Liver (tissue), 9 donors: ENCODE measurements around the gene CSF3R. TPM values are rescaled to one million over a fixed set of nuclear protein-coding genes. Genes with fewer than 3 reads are reported as not detected.

ENCODE experiments used
- DNase-seq: peaks from one replicate; pipeline ENCODE4 v3.0.0-alpha.2; 2017; ENCODE audit warnings: low spot score
- H3K27ac ChIP-seq, 2 donors: one replicate each; pipeline ENCODE4 v1.7.0; 2013; ENCODE audit warnings: inconsistent platforms in 2 of 2, low read length in 2 of 2, control low read depth in 1 of 2, low read depth in 1 of 2, mild to moderate bottlenecking in 1 of 2
- H3K27me3 ChIP-seq, 4 donors: one replicate each; pipeline versions ENCODE4 v1.6.1 to v1.7.0; 2013; ENCODE audit warnings: low read length in 3 of 4, inconsistent platforms in 1 of 4, mild to moderate bottlenecking in 1 of 4, moderate library complexity in 1 of 4; ENCODE audit not compliant: control insufficient read depth in 4 of 4, insufficient read depth in 4 of 4
- H3K36me3 ChIP-seq, 4 donors: one replicate each; pipeline versions ENCODE4 v1.6.1 to v1.7.0; 2013; ENCODE audit warnings: low read length in 3 of 4, mild to moderate bottlenecking in 3 of 4, low read depth in 1 of 4, moderate library complexity in 1 of 4; ENCODE audit not compliant: control insufficient read depth in 4 of 4, insufficient read depth in 3 of 4
- H3K4me1 ChIP-seq, 4 donors: one replicate each; pipeline versions ENCODE4 v1.6.1 to v1.7.0; 2013; ENCODE audit warnings: low read length in 3 of 4, mild to moderate bottlenecking in 3 of 4, moderate library complexity in 1 of 4; ENCODE audit not compliant: control insufficient read depth in 4 of 4, insufficient read depth in 4 of 4
- H3K4me3 ChIP-seq, 3 donors: one replicate each; pipeline versions ENCODE4 v1.6.1 to v1.7.0; 2013; ENCODE audit warnings: low read length in 3 of 3, control low read depth in 1 of 3, low read depth in 1 of 3, mild to moderate bottlenecking in 1 of 3
- H3K9ac ChIP-seq, 2 donors: one replicate each; pipeline ENCODE4 v1.7.0; 2013; ENCODE audit warnings: low read length in 2 of 2, mild to moderate bottlenecking in 2 of 2, moderate library complexity in 2 of 2, control low read depth in 1 of 2, low read depth in 1 of 2
- H3K9me3 ChIP-seq, 4 donors: one replicate each; pipeline versions ENCODE4 v1.6.1 to v1.7.0; 2013; ENCODE audit warnings: low read length in 3 of 4; ENCODE audit not compliant: control insufficient read depth in 4 of 4
- ATF3 ChIP-seq: IDR thresholded peaks from 2 replicates; pipeline ENCODE4 v1.6.1; 2016; ENCODE audit warnings: antibody characterized with exemption
- EGR1 ChIP-seq, 2 donors: IDR thresholded peaks; 2 replicates each; pipeline ENCODE4 v1.6.1; 2016 to 2018; ENCODE audit warnings: antibody characterized with exemption in 2 of 2, low read depth in 2 of 2
- FOXA2 ChIP-seq: IDR thresholded peaks from 2 replicates; pipeline ENCODE4 v1.6.1; 2016; ENCODE audit warnings: antibody characterized with exemption
- GABPA ChIP-seq, 2 donors: IDR thresholded peaks in 1 of 2; conservative IDR thresholded peaks in 1 of 2; 2 replicates each; pipeline ENCODE4 v1.6.1; 2016; ENCODE audit warnings: antibody characterized with exemption in 2 of 2, mild to moderate bottlenecking in 1 of 2, moderate library complexity in 1 of 2
- JUND ChIP-seq, 2 donors: IDR thresholded peaks; 2 replicates each; pipeline ENCODE4 v1.6.1; 2016; ENCODE audit warnings: antibody characterized with exemption in 2 of 2
- MAX ChIP-seq: IDR thresholded peaks from 2 replicates; pipeline ENCODE4 v1.6.1; 2016; ENCODE audit warnings: antibody characterized with exemption
- RAD21 ChIP-seq, 2 donors: IDR thresholded peaks; 2 replicates each; pipeline ENCODE4 v1.6.1; 2016; ENCODE audit warnings: antibody characterized with exemption in 2 of 2, mild to moderate bottlenecking in 2 of 2
- SP1 ChIP-seq: IDR thresholded peaks from 2 replicates; pipeline ENCODE4 v1.6.1; 2018; ENCODE audit warnings: antibody characterized with exemption, mild to moderate bottlenecking
- YY1 ChIP-seq: IDR thresholded peaks from 2 replicates; pipeline ENCODE4 v1.6.1; 2016; ENCODE audit warnings: antibody characterized with exemption, mild to moderate bottlenecking
- WGBS: extraction: QIAGEN DNeasy Blood & Tissue Kit; methylation state at CpG from one replicate; pipeline ENCODE4 v1.1.7; 2013; 5-methylcytosine and 5-hydroxymethylcytosine counted together
- polyA plus RNA-seq, 2 donors: library from polyadenylated mRNA; stranded (reverse) in 1 of 2; unstranded in 1 of 2; fragments of 200-250 nt in 1 of 2; fragments of >200 nt in 1 of 2; fragmentation: Nextera tagmentation in 1 of 2; extraction: Ambion mirVana in 1 of 2; gene quantifications; one replicate each; pipeline versions ENCODE4 v1.2.1 to v1.2.3, GENCODE V29; 2013 to 2015
- total RNA-seq, 2 donors: library from RNA; depleted of rRNA; stranded (reverse); fragments of >200 nt; gene quantifications; one replicate each; pipeline ENCODE4 v1.2.3, GENCODE V29; 2014
- TF ChIP-seq, protein P1 (sequence below): IDR thresholded peaks from 2 replicates; pipeline ENCODE4 v1.6.1; 2016; ENCODE audit warnings: antibody characterized with exemption, mild to moderate bottlenecking
- TF ChIP-seq, protein P2 (sequence below): fragments of 150-350 bp; IDR thresholded peaks from 2 replicates; pipeline ENCODE4 v1.5.1; 2017; ENCODE audit warnings: improper control_type of control experiment, low read depth, low read length; ENCODE audit not compliant: missing input control
- TF ChIP-seq, protein P3 (sequence below): IDR thresholded peaks from 2 replicates; pipeline ENCODE4 v1.6.1; 2016; ENCODE audit warnings: antibody characterized with exemption
- donor health status: healthy.
- donor health status: healthy.
- donor health status: healthy.
- donor health status: healthy.
- donor health status: healthy.

CSF3R gene
- total and polyA plus RNA-seq, 4 donors, result 6.7 to 81.3 (median 15.9) TPM

- TF ChIP-seq, protein P1, sequence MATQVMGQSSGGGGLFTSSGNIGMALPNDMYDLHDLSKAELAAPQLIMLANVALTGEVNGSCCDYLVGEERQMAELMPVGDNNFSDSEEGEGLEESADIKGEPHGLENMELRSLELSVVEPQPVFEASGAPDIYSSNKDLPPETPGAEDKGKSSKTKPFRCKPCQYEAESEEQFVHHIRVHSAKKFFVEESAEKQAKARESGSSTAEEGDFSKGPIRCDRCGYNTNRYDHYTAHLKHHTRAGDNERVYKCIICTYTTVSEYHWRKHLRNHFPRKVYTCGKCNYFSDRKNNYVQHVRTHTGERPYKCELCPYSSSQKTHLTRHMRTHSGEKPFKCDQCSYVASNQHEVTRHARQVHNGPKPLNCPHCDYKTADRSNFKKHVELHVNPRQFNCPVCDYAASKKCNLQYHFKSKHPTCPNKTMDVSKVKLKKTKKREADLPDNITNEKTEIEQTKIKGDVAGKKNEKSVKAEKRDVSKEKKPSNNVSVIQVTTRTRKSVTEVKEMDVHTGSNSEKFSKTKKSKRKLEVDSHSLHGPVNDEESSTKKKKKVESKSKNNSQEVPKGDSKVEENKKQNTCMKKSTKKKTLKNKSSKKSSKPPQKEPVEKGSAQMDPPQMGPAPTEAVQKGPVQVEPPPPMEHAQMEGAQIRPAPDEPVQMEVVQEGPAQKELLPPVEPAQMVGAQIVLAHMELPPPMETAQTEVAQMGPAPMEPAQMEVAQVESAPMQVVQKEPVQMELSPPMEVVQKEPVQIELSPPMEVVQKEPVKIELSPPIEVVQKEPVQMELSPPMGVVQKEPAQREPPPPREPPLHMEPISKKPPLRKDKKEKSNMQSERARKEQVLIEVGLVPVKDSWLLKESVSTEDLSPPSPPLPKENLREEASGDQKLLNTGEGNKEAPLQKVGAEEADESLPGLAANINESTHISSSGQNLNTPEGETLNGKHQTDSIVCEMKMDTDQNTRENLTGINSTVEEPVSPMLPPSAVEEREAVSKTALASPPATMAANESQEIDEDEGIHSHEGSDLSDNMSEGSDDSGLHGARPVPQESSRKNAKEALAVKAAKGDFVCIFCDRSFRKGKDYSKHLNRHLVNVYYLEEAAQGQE, result no peak
Measured at GRCh38 chr1:36432616-36433015, 50.1 kb downstream of the CSF3R start (continued).

DNA sequence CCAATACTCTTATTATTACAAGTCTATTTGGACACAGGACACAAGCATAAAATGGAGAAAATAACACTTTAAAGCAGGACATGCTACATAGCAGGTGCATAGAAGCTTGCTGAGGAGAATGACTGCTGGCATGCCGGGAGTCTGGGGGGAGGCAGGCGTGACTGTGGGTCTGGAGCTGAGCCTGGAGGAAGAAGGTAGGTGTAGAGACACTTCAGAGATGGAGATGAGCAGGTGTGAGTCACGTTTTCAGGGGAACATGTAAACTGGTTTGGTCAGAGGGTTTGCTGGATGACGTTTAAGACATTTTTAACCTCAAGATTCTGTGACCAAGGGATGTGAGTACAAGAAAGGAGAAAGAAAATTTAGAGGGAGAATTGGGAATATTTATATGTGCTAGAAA lies 56.9 kb downstream of the CSF3R start:
- H3K9me3 ChIP-seq, result no peaks in the 10 kb centered on the region
- H3K9ac ChIP-seq, result no peak overlapping the region
- no peak overlapping the region for H3K27ac ChIP-seq
- no peak for DNase-seq
- WGBS, result 85% methylated on average over 4 of the region's 4 CpGs
- H3K27me3 ChIP-seq, result no peaks in the 10 kb centered on the region
- H3K4me3 ChIP-seq, result no peak overlapping the region
- TF ChIP-seq FOXA2, result no peak
- TF ChIP-seq EGR1 (IDR thresholded peaks at IDR 0.05; ENCODE audit: low read depth in 2 of 2), result no peak
- no peak for TF ChIP-seq SP1
- TF ChIP-seq, protein P1, result no peak
- no peak for TF ChIP-seq YY1
- TF ChIP-seq ATF3, result no peak
- no peak for TF ChIP-seq GABPA (IDR thresholded peaks at IDR 0.05 in 1 of 2, conservative IDR thresholded peaks at IDR 0.05 in 1 of 2)
- TF ChIP-seq RAD21 (IDR thresholded peaks at IDR 0.05), result no peak
- peaks cover 0 to under 1% (median 0%) of the 10 kb centered on the region in 4 donors for H3K4me1 ChIP-seq
- peaks cover 0 to 2% (median under 1%) of the 10 kb centered on the region in 4 donors for H3K36me3 ChIP-seq

GRCh38 chr1:36421649-36422048 lies 61.1 kb downstream of the CSF3R start:
- H3K9me3 ChIP-seq, result no peaks in the 10 kb centered on the region
- H3K9ac ChIP-seq, result no peak overlapping the region
- DNase-seq, result no peak
- H3K4me1 ChIP-seq, result peaks cover 0 to 4% (median 2%) of the 10 kb centered on the region in 4 donors
- H3K4me3 ChIP-seq, result no peak overlapping the region
- WGBS, result 87% methylated on average over 7 of the region's 7 CpGs
- no peaks in the 10 kb centered on the region for H3K27me3 ChIP-seq
- no peak overlapping the region for H3K27ac ChIP-seq
- H3K36me3 ChIP-seq, result peaks cover 0 to 2% (median under 1%) of the 10 kb centered on the region in 4 donors
- TF ChIP-seq, protein P2, sequence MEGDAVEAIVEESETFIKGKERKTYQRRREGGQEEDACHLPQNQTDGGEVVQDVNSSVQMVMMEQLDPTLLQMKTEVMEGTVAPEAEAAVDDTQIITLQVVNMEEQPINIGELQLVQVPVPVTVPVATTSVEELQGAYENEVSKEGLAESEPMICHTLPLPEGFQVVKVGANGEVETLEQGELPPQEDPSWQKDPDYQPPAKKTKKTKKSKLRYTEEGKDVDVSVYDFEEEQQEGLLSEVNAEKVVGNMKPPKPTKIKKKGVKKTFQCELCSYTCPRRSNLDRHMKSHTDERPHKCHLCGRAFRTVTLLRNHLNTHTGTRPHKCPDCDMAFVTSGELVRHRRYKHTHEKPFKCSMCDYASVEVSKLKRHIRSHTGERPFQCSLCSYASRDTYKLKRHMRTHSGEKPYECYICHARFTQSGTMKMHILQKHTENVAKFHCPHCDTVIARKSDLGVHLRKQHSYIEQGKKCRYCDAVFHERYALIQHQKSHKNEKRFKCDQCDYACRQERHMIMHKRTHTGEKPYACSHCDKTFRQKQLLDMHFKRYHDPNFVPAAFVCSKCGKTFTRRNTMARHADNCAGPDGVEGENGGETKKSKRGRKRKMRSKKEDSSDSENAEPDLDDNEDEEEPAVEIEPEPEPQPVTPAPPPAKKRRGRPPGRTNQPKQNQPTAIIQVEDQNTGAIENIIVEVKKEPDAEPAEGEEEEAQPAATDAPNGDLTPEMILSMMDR, result no peak
- TF ChIP-seq, protein P1, result no peak
- TF ChIP-seq FOXA2 (no peak), JUND (IDR thresholded peaks at IDR 0.05) (no peak), ATF3 (no peak), YY1 (no peak), RAD21 (IDR thresholded peaks at IDR 0.05) (no peak), MAX (no peak), GABPA (IDR thresholded peaks at IDR 0.05 in 1 of 2, conservative IDR thresholded peaks at IDR 0.05 in 1 of 2) (no peak)
- TF ChIP-seq, protein P3, sequence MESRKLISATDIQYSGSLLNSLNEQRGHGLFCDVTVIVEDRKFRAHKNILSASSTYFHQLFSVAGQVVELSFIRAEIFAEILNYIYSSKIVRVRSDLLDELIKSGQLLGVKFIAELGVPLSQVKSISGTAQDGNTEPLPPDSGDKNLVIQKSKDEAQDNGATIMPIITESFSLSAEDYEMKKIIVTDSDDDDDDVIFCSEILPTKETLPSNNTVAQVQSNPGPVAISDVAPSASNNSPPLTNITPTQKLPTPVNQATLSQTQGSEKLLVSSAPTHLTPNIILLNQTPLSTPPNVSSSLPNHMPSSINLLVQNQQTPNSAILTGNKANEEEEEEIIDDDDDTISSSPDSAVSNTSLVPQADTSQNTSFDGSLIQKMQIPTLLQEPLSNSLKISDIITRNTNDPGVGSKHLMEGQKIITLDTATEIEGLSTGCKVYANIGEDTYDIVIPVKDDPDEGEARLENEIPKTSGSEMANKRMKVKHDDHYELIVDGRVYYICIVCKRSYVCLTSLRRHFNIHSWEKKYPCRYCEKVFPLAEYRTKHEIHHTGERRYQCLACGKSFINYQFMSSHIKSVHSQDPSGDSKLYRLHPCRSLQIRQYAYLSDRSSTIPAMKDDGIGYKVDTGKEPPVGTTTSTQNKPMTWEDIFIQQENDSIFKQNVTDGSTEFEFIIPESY, result no peak
